IMR-90 (cell line): ENCODE data around the gene ETS1. TPM values are rescaled to one million over a fixed set of nuclear protein-coding genes. Genes with fewer than 3 reads are reported as not detected.
A peak's percentile ranks its signal among the peaks of the same experiment; 100 is the strongest.

ENCODE experiments used
- ATAC-seq: fragments of 200-7000 bp; cut with Tn5 transposase; 2 replicates; pipeline ENCODE4 v1.9.1; 2020; ENCODE audit warnings: low read depth, mild to moderate bottlenecking, moderate library complexity
- BruUV-seq: library from RNA; stranded (reverse); fragments of 400-500 nt; replicated peaks from 2 replicates; lab custom pipeline; 2021; lab: Mats Ljungman, UMichigan
- CTCF ChIA-PET: fragments of 300-600 bp; formaldehyde crosslinking; extraction: SDS; loops from one replicate; lab custom pipeline; 2021; ENCODE audit warnings: antibody characterized with exemption; lab: Yijun Ruan, JAX
- POLR2A ChIA-PET: fragments of 300-600 bp; sonication (Branson Sonifier 250); formaldehyde crosslinking; loops from one replicate; lab custom pipeline; 2022; ENCODE audit warnings: antibody characterized with exemption; ENCODE audit not compliant: unreplicated experiment; lab: Charles Lee
- DNase-seq: peaks from one replicate; pipeline ENCODE4 v3.0.0; 2013
- H2AFZ ChIP-seq: replicated peaks from 2 replicates; pipeline ENCODE3; 2013; ENCODE audit warnings: low read length, mild to moderate bottlenecking; ENCODE audit not compliant: poor library complexity
- H2AK5ac ChIP-seq: 2 replicates; pipeline ENCODE4 v1.6.1; 2013; ENCODE audit warnings: low read depth, low read length, inconsistent platforms
- H2AK9ac ChIP-seq: replicated peaks from 2 replicates; pipeline ENCODE3; 2013; ENCODE audit warnings: mild to moderate bottlenecking, low read depth, low read length, moderate library complexity; ENCODE audit not compliant: poor library complexity
- H2BK120ac ChIP-seq: 2 replicates; pipeline ENCODE4 v1.6.1; 2013; ENCODE audit warnings: low read depth, low read length, inconsistent platforms
- H2BK15ac ChIP-seq: 3 replicates; pipeline ENCODE4 v1.6.1; 2013; ENCODE audit warnings: low read depth, low read length, inconsistent platforms
- H2BK20ac ChIP-seq: 2 replicates; pipeline ENCODE4 v1.6.1; 2013; ENCODE audit warnings: low read depth, mild to moderate bottlenecking, inconsistent platforms, low read length, moderate library complexity
- H2BK5ac ChIP-seq: 2 replicates; pipeline ENCODE4 v1.6.1; 2013; ENCODE audit warnings: mild to moderate bottlenecking, low read depth, low read length, inconsistent platforms; ENCODE audit not compliant: poor library complexity, severe bottlenecking
- H3K14ac ChIP-seq: replicated peaks from 2 replicates; pipeline ENCODE4 v1.6.1; 2013; ENCODE audit warnings: low read depth, low read length, inconsistent platforms
- H3K18ac ChIP-seq: 2 replicates; pipeline ENCODE4 v1.6.1; 2013; ENCODE audit warnings: low read depth, low read length, control low read depth
- H3K23ac ChIP-seq: 2 replicates; pipeline ENCODE4 v1.6.1; 2013; ENCODE audit warnings: low read depth, low read length, inconsistent platforms
- H3K27ac ChIP-seq: 2 replicates; pipeline ENCODE4 v1.5.1; 2013; ENCODE audit warnings: mild to moderate bottlenecking, control low read depth, low read length; ENCODE audit not compliant: insufficient read depth
- H3K27me3 ChIP-seq: 2 replicates; pipeline ENCODE4 v1.6.1; 2013; ENCODE audit warnings: low read length; ENCODE audit not compliant: control insufficient read depth, insufficient read depth
- H3K36me3 ChIP-seq: 2 replicates; pipeline ENCODE4 v1.6.1; 2013; ENCODE audit warnings: low read length, mixed read lengths; ENCODE audit not compliant: control insufficient read depth, insufficient read depth
- H3K4ac ChIP-seq: 2 replicates; pipeline ENCODE4 v1.6.1; 2013; ENCODE audit warnings: low read depth, low read length, inconsistent platforms
- H3K4me1 ChIP-seq: 2 replicates; pipeline ENCODE4 v1.6.1; 2013; ENCODE audit warnings: low read length, mixed read lengths; ENCODE audit not compliant: control insufficient read depth, insufficient read depth
- H3K4me2 ChIP-seq: 2 replicates; pipeline ENCODE4 v1.6.1; 2013; ENCODE audit warnings: low read depth, mild to moderate bottlenecking, control low read depth, low read length, moderate library complexity
- H3K4me3 ChIP-seq: 2 replicates; pipeline ENCODE4 v1.5.1; 2013; ENCODE audit warnings: low read depth, mild to moderate bottlenecking, control low read depth, low read length, moderate library complexity; ENCODE audit not compliant: insufficient read depth
- H3K56ac ChIP-seq: 2 replicates; pipeline ENCODE4 v1.6.1; 2013; ENCODE audit warnings: low read length, inconsistent platforms; ENCODE audit not compliant: insufficient read depth; ENCODE audit errors: extremely low read depth
- H3K79me1 ChIP-seq, 2 experiments: 2 replicates each; pipeline ENCODE4 v1.6.1; 2013; ENCODE audit warnings: low read length in 2 of 2, inconsistent platforms in 1 of 2, low read depth in 1 of 2
- H3K9ac ChIP-seq: 2 replicates; pipeline ENCODE4 v1.6.1; 2013; ENCODE audit warnings: low read depth, low read length, control low read depth
- H3K9me1 ChIP-seq: 2 replicates; pipeline ENCODE4 v1.6.1; 2013; ENCODE audit warnings: low read length, inconsistent platforms; ENCODE audit not compliant: insufficient read depth
- H3K9me3 ChIP-seq: 2 replicates; pipeline ENCODE4 v1.6.1; 2013; ENCODE audit warnings: low read length; ENCODE audit not compliant: control insufficient read depth, insufficient read depth
- H4K20me1 ChIP-seq: 2 replicates; pipeline ENCODE4 v1.6.1; 2013; ENCODE audit warnings: low read length, inconsistent platforms; ENCODE audit not compliant: insufficient read depth
- H4K5ac ChIP-seq: 2 replicates; pipeline ENCODE4 v1.6.1; 2013; ENCODE audit warnings: mild to moderate bottlenecking, low read depth, low read length, control low read depth
- H4K8ac ChIP-seq, 2 experiments: 2 replicates each; pipeline ENCODE4 v1.6.1; 2013; ENCODE audit warnings: low read depth in 2 of 2, low read length in 2 of 2, control low read depth in 1 of 2, inconsistent platforms in 1 of 2
- H4K91ac ChIP-seq: 2 replicates; pipeline ENCODE4 v1.6.1; 2013; ENCODE audit warnings: low read depth, low read length, inconsistent platforms; ENCODE audit not compliant: insufficient read depth
- BHLHE40 ChIP-seq: fragments of 150-350 bp; IDR thresholded peaks from 2 replicates; pipeline ENCODE4 v1.6.1; 2016; ENCODE audit warnings: mild to moderate bottlenecking, low read depth, low read length
- CEBPB ChIP-seq: IDR thresholded peaks from 2 replicates; pipeline ENCODE4 v1.6.1; 2012; ENCODE audit warnings: low read depth, low read length, improper control_type of control experiment
- CHD1 ChIP-seq: IDR thresholded peaks from 2 replicates; pipeline ENCODE4 v1.6.1; 2012; ENCODE audit warnings: low read depth, low read length, improper control_type of control experiment
- CTCF ChIP-seq: conservative IDR thresholded peaks from 2 replicates; pipeline ENCODE4 v1.5.1; 2012; ENCODE audit warnings: mild to moderate bottlenecking, low read depth, low read length, improper control_type of control experiment
- ELK1 ChIP-seq: fragments of 150-350 bp; IDR thresholded peaks from 2 replicates; pipeline ENCODE4 v1.6.1; 2016; ENCODE audit warnings: low read depth, mild to moderate bottlenecking, low read length, moderate library complexity, borderline replicate concordance
- FOS ChIP-seq: fragments of 150-350 bp; IDR thresholded peaks from 2 replicates; pipeline ENCODE4 v1.6.1; 2016; ENCODE audit warnings: low read depth, low read length
- MAFK ChIP-seq: IDR thresholded peaks from 2 replicates; pipeline ENCODE4 v1.6.1; 2012; ENCODE audit warnings: low read depth, low read length, improper control_type of control experiment
- MAZ ChIP-seq: IDR thresholded peaks from 2 replicates; pipeline ENCODE4 v1.6.1; 2012; ENCODE audit warnings: low read depth, mild to moderate bottlenecking, low read length, improper control_type of control experiment, moderate library complexity, borderline replicate concordance
- MXI1 ChIP-seq: IDR thresholded peaks from 2 replicates; pipeline ENCODE4 v1.6.1; 2012; ENCODE audit warnings: low read depth, mild to moderate bottlenecking, low read length, moderate library complexity, borderline replicate concordance
- NFE2L2 ChIP-seq: fragments of 150-350 bp; IDR thresholded peaks from 2 replicates; pipeline ENCODE4 v1.6.1; 2016; ENCODE audit warnings: low read depth, mild to moderate bottlenecking, low read length
- POLR2A ChIP-seq: IDR thresholded peaks from 2 replicates; pipeline ENCODE4 v1.6.1; 2012; ENCODE audit warnings: mild to moderate bottlenecking, low read depth, low read length
- RAD21 ChIP-seq: IDR thresholded peaks from 2 replicates; pipeline ENCODE4 v1.6.1; 2012; ENCODE audit warnings: low read length, improper control_type of control experiment
- RCOR1 ChIP-seq: IDR thresholded peaks from 2 replicates; pipeline ENCODE4 v1.6.1; 2012; ENCODE audit warnings: mild to moderate bottlenecking, low read length, improper control_type of control experiment; ENCODE audit not compliant: insufficient replicate concordance
- RFX5 ChIP-seq: IDR thresholded peaks from 2 replicates; pipeline ENCODE4 v1.8.0; 2012; ENCODE audit warnings: low read depth, mild to moderate bottlenecking, low read length, moderate library complexity
- SMC3 ChIP-seq: fragments of 150-350 bp; IDR thresholded peaks from 2 replicates; pipeline ENCODE4 v1.6.1; 2016; ENCODE audit warnings: low read depth, mild to moderate bottlenecking, antibody characterized with exemption, low read length, moderate library complexity
- USF2 ChIP-seq: fragments of 150-350 bp; IDR thresholded peaks from 2 replicates; pipeline ENCODE4 v1.6.1; 2017; ENCODE audit warnings: mild to moderate bottlenecking, antibody characterized with exemption, low read length, low read depth
- WGBS, 2 experiments: methylation state at CpG; one replicate each; pipeline versions ENCODE4 v1.1.5 to v1.1.7; 2013; ENCODE audit warnings: missing lambda C conversion rate in 2 of 2; ENCODE audit not compliant: insufficient read length in 1 of 2; ENCODE audit errors: extremely low coverage in 2 of 2; 5-methylcytosine and 5-hydroxymethylcytosine counted together
- dilution Hi-C: fragments of 300-500 bp; cut with HindIII; formaldehyde crosslinking; loops from one replicate; pipeline ENCODE4 v1.14.3; 2018; ENCODE audit warnings: low sequenced_read_pairs; ENCODE audit not compliant: unreplicated experiment
- in situ Hi-C: fragments of 300-500 bp; cut with MboI; formaldehyde crosslinking; loops from 3 replicates; pipeline ENCODE4 v1.14.3; 2019; ENCODE audit warnings: low sequenced_read_pairs, inconsistent platforms, mixed read lengths
- intact Hi-C: fragments of 100-400 bp; cut with micrococcal nuclease; formaldehyde crosslinking; loops from 2 replicates; pipeline ENCODE4 v1.10.0; 2022
- polyA plus RNA-seq, 3 experiments: library from polyadenylated mRNA; depleted of rRNA; stranded (reverse); fragments of >200 nt; gene quantifications; 2 replicates each; pipeline ENCODE4 v1.2.3, GENCODE V29; 2012; ENCODE audit warnings: low replicate concordance in 1 of 3
- total RNA-seq: library from RNA; depleted of rRNA; stranded (reverse); fragments of >200 nt; gene quantifications from 2 replicates; pipeline ENCODE4 v1.2.3, GENCODE V29; 2012

ETS1 gene
- total and polyA plus RNA-seq, 2 of the 4 experiments (the other 2 are of a cell fraction) = 41.2 to 56.3 TPM

- Histone ChIP-seq H3K4me2 (no peak overlapping the region), H3K9me3 (no peaks in the 10 kb centered on the region), H3K9ac (no peak overlapping the region), H2BK5ac (no peak overlapping the region), H3K36me3 (no peaks in the 10 kb centered on the region), H2BK20ac (no peak overlapping the region), H3K4me1 (peaks cover 2% of the 10 kb centered on the region; the same call in 1 of the 2 replicates), H4K91ac (no peak overlapping the region), H2BK120ac (no peak overlapping the region), H3K79me1 (no peaks in the 10 kb centered on the region), H3K27me3 (peaks cover 2% of the 10 kb centered on the region; the same call in 1 of the 2 replicates), H3K18ac (no peak overlapping the region), H3K23ac (no peak overlapping the region), H2AK5ac (0 out of 2 replicates have a peak overlapping the region, but pooled peaks have one; percentile 9), H3K14ac (no peak overlapping the region), H3K56ac (no peak overlapping the region), H2BK15ac (no peak overlapping the region), H4K5ac (no peak overlapping the region), H3K9me1 (no peaks in the 10 kb centered on the region), H3K4me3 (no peak overlapping the region), H4K20me1 (no peaks in the 10 kb centered on the region), H4K8ac (no peak overlapping the region), H2AFZ (no peak overlapping the region), H3K4ac (no peak overlapping the region), H3K27ac (no peak overlapping the region), H2AK9ac (no peak overlapping the region)
- intact Hi-C loops (no loop called here), in situ Hi-C loops (no loop called here), dilution Hi-C loops (no loop called here)
- ChIA-PET CTCF (no interaction called here), POLR2A (no interaction called here)
- BruUV-seq = no TSS peak
- DNase-seq = no peak
- no peak for ATAC-seq
- WGBS, 2 experiments = 83% methylated on average over 2 of the region's 7 CpGs; no CpG with 5 or more reads in 1 of the 2 experiments
- no peak for TF ChIP-seq BHLHE40
- TF ChIP-seq CHD1 = no peak
- TF ChIP-seq POLR2A = no peak
- TF ChIP-seq SMC3 = no peak
- TF ChIP-seq CEBPB = no peak
- no peak for TF ChIP-seq MAZ
- no peak for TF ChIP-seq USF2
- TF ChIP-seq CTCF = no peak
- TF ChIP-seq RCOR1 = no peak
- no peak for TF ChIP-seq RFX5
- TF ChIP-seq MXI1 = no peak
- no peak for TF ChIP-seq RAD21
- no peak for TF ChIP-seq ELK1
- TF ChIP-seq FOS = no peak
- no peak for TF ChIP-seq MAFK
- no peak for TF ChIP-seq NFE2L2
Measured at GRCh38 chr11:128592454-128592853, 5.1 kb upstream of the ETS1 start.
